GM12878 (cell line): Measurements from ENCODE around the gene PPHLN1. TPM values are rescaled to one million over a fixed set of nuclear protein-coding genes. Genes with fewer than 3 reads are reported as not detected.
A peak's percentile ranks its signal among the peaks of the same experiment; 100 is the strongest.

Experiments used
- ATAC-seq: fragments of 200-7000 bp; cut with Tn5 transposase; 3 replicates; pipeline ENCODE4 v1.9.1; 2020; ENCODE audit warnings: mild to moderate bottlenecking, moderate library complexity
- BruUV-seq: library from RNA; stranded (reverse); fragments of 400-500 nt; replicated peaks from 2 replicates; lab custom pipeline; 2021; lab: Mats Ljungman, UMichigan
- CTCF ChIA-PET: fragments of 300-600 bp; sonication (Branson Sonifier 250); formaldehyde crosslinking; extraction: SDS; loops from one replicate; lab custom pipeline; 2021; ENCODE audit warnings: inconsistent platforms; lab: Yijun Ruan, JAX
- POLR2A ChIA-PET: fragments of 350-600 bp; formaldehyde crosslinking; extraction: SDS; loops from one replicate; lab custom pipeline; 2021; ENCODE audit warnings: inconsistent platforms; lab: Charles Lee
- RAD21 ChIA-PET: fragments of 300-600 bp; sonication (Branson Sonifier 250); formaldehyde crosslinking; loops from one replicate; lab custom pipeline; 2023; ENCODE audit warnings: antibody characterized with exemption; ENCODE audit not compliant: unreplicated experiment; lab: Charles Lee
- SMC1A ChIA-PET: fragments of 300-600 bp; sonication (Branson Sonifier 250); formaldehyde crosslinking; loops from one replicate; lab custom pipeline; 2023; ENCODE audit not compliant: unreplicated experiment, uncharacterized antibody; lab: Charles Lee
- DNase-seq: peaks from one replicate; pipeline ENCODE4 v3.0.0-alpha.2; 2011; ENCODE audit warnings: low read depth, low spot score
- FAIRE-seq: peaks from 3 replicates; lab custom pipeline; 2011; peaks lifted over from hg19 to GRCh38; lab: Jason Lieb, UNC
- H2AFZ ChIP-seq: 2 replicates; pipeline ENCODE4 v1.6.0; 2011; ENCODE audit warnings: low read depth, low read length, control low read depth; ENCODE audit not compliant: control insufficient read depth
- H3K27ac ChIP-seq: 2 replicates; pipeline ENCODE4 v1.5.1; 2011; ENCODE audit warnings: control low read depth; ENCODE audit not compliant: control insufficient read depth, insufficient read depth
- H3K27me3 ChIP-seq, 2 experiments: replicated peaks in 1 of 2; 2 replicates each; pipeline versions ENCODE4 v1.6.0 to v1.6.1; 2011; ENCODE audit warnings: low read length in 1 of 2; ENCODE audit not compliant: control insufficient read depth in 2 of 2, insufficient read depth in 2 of 2
- H3K36me3 ChIP-seq, 2 experiments: 2 replicates each; pipeline ENCODE4 v1.5.1; 2011; ENCODE audit warnings: low read length in 1 of 2; ENCODE audit not compliant: control insufficient read depth in 2 of 2, insufficient read depth in 2 of 2
- H3K4me1 ChIP-seq: 2 replicates; pipeline ENCODE4 v1.6.1; 2011; ENCODE audit warnings: mild to moderate bottlenecking, low read length, moderate library complexity, mixed read lengths; ENCODE audit not compliant: control insufficient read depth, insufficient read depth
- H3K4me2 ChIP-seq: 2 replicates; pipeline ENCODE4 v1.6.0; 2011; ENCODE audit warnings: control low read depth; ENCODE audit not compliant: control insufficient read depth, insufficient read depth
- H3K4me3 ChIP-seq: fragments of 200-600 bp; sonication (generic); 2 replicates; pipeline ENCODE4 v1.5.1; 2016
- H3K79me2 ChIP-seq: 2 replicates; pipeline ENCODE4 v1.6.0; 2011; ENCODE audit warnings: low read length; ENCODE audit not compliant: control insufficient read depth, insufficient read depth
- H3K9ac ChIP-seq: 2 replicates; pipeline ENCODE4 v1.8.0; 2011; ENCODE audit warnings: low read length, control low read depth, mixed read lengths; ENCODE audit not compliant: control insufficient read depth, insufficient read depth
- H3K9me3 ChIP-seq: replicated peaks from 3 replicates; pipeline ENCODE4 v1.5.1; 2011; ENCODE audit warnings: mild to moderate bottlenecking, low read length; ENCODE audit not compliant: control insufficient read depth, insufficient read depth
- H4K20me1 ChIP-seq: 2 replicates; pipeline ENCODE4 v1.6.0; 2011; ENCODE audit not compliant: control insufficient read depth, insufficient read depth
- ATF2 ChIP-seq: IDR thresholded peaks from 2 replicates; pipeline ENCODE4 v1.6.1; 2012; ENCODE audit warnings: low read length, inconsistent platforms
- BCL11A ChIP-seq: IDR thresholded peaks from 2 replicates; pipeline ENCODE4 v1.6.1; 2011; ENCODE audit warnings: low read depth, low read length
- CEBPZ ChIP-seq: fragments of 150-350 bp; IDR thresholded peaks from 2 replicates; pipeline ENCODE4 v1.6.1; 2016; ENCODE audit warnings: low read depth, low read length
- EZH2 ChIP-seq: IDR thresholded peaks from 2 replicates; pipeline ENCODE4 v1.6.1; 2012; ENCODE audit warnings: low read depth, mild to moderate bottlenecking, control low read depth, inconsistent platforms, low read length, borderline replicate concordance; ENCODE audit not compliant: control insufficient read depth
- FOXK2 ChIP-seq: fragments of 450-650 bp; IDR thresholded peaks from 2 replicates; pipeline ENCODE4 v1.6.1; 2017; ENCODE audit warnings: mild to moderate bottlenecking, moderate library complexity
- IRF4 ChIP-seq: IDR thresholded peaks from 2 replicates; pipeline ENCODE4 v1.6.1; 2011; ENCODE audit warnings: low read depth, low read length
- KLF5 ChIP-seq: fragments of 450-650 bp; IDR thresholded peaks from 2 replicates; pipeline ENCODE4 v1.6.1; 2014; ENCODE audit warnings: mild to moderate bottlenecking; ENCODE audit not compliant: partially characterized antibody
- LARP7 ChIP-seq: fragments of 450-650 bp; IDR thresholded peaks from 2 replicates; pipeline ENCODE4 v1.6.1; 2017; ENCODE audit warnings: mild to moderate bottlenecking
- MEF2B ChIP-seq: fragments of 450-650 bp; IDR thresholded peaks from 2 replicates; pipeline ENCODE4 v1.6.1; 2018; ENCODE audit warnings: mild to moderate bottlenecking, moderate library complexity; ENCODE audit not compliant: partially characterized antibody, poor library complexity, severe bottlenecking
- NR2C1 ChIP-seq: fragments of 450-650 bp; IDR thresholded peaks from 2 replicates; pipeline ENCODE4 v1.6.1; 2017; ENCODE audit warnings: antibody characterized with exemption, mild to moderate bottlenecking, moderate library complexity
- PBX3 ChIP-seq: IDR thresholded peaks from 2 replicates; pipeline ENCODE4 v1.6.1; 2011; ENCODE audit warnings: mild to moderate bottlenecking, low read depth, low read length, moderate library complexity; ENCODE audit not compliant: insufficient replicate concordance
- RAD51 ChIP-seq: fragments of 450-650 bp; IDR thresholded peaks from 2 replicates; pipeline ENCODE4 v1.6.1; 2016; ENCODE audit warnings: moderate library complexity, mild to moderate bottlenecking, inconsistent platforms
- RELB ChIP-seq: fragments of 450-650 bp; IDR thresholded peaks from 2 replicates; pipeline ENCODE4 v1.6.1; 2017; ENCODE audit warnings: low read depth, mild to moderate bottlenecking, moderate library complexity
- TCF12 ChIP-seq: IDR thresholded peaks from 2 replicates; pipeline ENCODE4 v1.6.1; 2011; ENCODE audit warnings: low read depth, mild to moderate bottlenecking, low read length
- ZBTB33 ChIP-seq: fragments of 450-650 bp; IDR thresholded peaks from 2 replicates; pipeline ENCODE4 v1.6.1; 2017; ENCODE audit warnings: mild to moderate bottlenecking
- ZNF217 ChIP-seq: fragments of 450-650 bp; IDR thresholded peaks from 2 replicates; pipeline ENCODE4 v1.6.1; 2017; ENCODE audit warnings: antibody characterized with exemption, mild to moderate bottlenecking
- WGBS: methylation state at CpG from one replicate; pipeline ENCODE4 v1.1.6; 2016; ENCODE audit warnings: low lambda C conversion rate; ENCODE audit not compliant: insufficient replicate concordance, insufficient coverage; ENCODE audit errors: missing lambda C conversion rate; 5-methylcytosine and 5-hydroxymethylcytosine counted together
- in situ Hi-C: fragments of 300-500 bp; cut with MboI; formaldehyde crosslinking; loops from 9 replicates; pipeline ENCODE4 v1.14.3; 2018; ENCODE audit warnings: mixed read lengths
- intact Hi-C: fragments of 100-400 bp; cut with micrococcal nuclease; formaldehyde crosslinking; loops from one replicate; pipeline ENCODE4 v1.14.2; 2022; ENCODE audit not compliant: unreplicated experiment
- polyA plus RNA-seq, 11 experiments: library from polyadenylated mRNA; depleted of rRNA in 4 of 11; unstranded in 6 of 11; stranded (reverse) in 5 of 11; fragments of >200 nt; fragmentation: Nextera tagmentation in 4 of 11; fragmentation: Illumina TruSeq in 1 of 11; extraction: Ambion mirVana in 4 of 11; extraction: Trizol in 1 of 11; gene quantifications; 1 replicate in 1 of 11; 2 replicates in 10 of 11; pipeline versions ENCODE4 v1.2.1 to v1.2.3, GENCODE V29; 2011 to 2016; ENCODE audit warnings: inconsistent platforms in 2 of 11, missing spikeins in 2 of 11, low read depth in 1 of 11
- total RNA-seq, 4 experiments: library from RNA; depleted of rRNA in 3 of 4; stranded (reverse); fragments of >200 nt in 3 of 4; fragmentation: Illumina TruSeq in 1 of 4; extraction: Trizol in 1 of 4; gene quantifications; 2 replicates each; pipeline versions ENCODE4 v1.2.1 to v1.2.3, GENCODE V29; 2013 to 2021

PPHLN1 gene
- total and polyA plus RNA-seq, 10 of the 15 experiments (the other 5 are each of a cell fraction or from before 2014, with no cell fraction given) = 73.6 to 117 (median 92.1) TPM

- Histone ChIP-seq H3K9ac (no peak overlapping the region), H3K36me3 (peaks cover 2 to 9% of the 10 kb centered on the region in 2 experiments; a peak in 3 of 4 replicates), H3K4me3 (no peak overlapping the region), H2AFZ (no peak overlapping the region), H3K27me3 (no peaks in the 10 kb centered on the region), H3K9me3 (no peaks in the 10 kb centered on the region), H3K4me2 (no peak overlapping the region), H3K27ac (no peak overlapping the region), H4K20me1 (no peaks in the 10 kb centered on the region), H3K4me1 (no peaks in the 10 kb centered on the region), H3K79me2 (no peaks in the 10 kb centered on the region)
- DNase-seq (no peak), FAIRE-seq (no peak), ATAC-seq (peak; percentile 81)
- ChIA-PET CTCF (interaction anchor here (0.8 to 1.5 kb wide), 2 partner anchors 99 to 119 kb away, joined by 3 to 5 read pairs; no protein-coding TSS in a partner anchor), RAD21 (interaction anchor here (0.7 to 1.0 kb wide), 2 partner anchors 832 to 885 kb away, joined by 3 read pairs; no protein-coding TSS in a partner anchor), POLR2A (interaction anchor here (0.7 kb wide), 1 partner anchor 1078 kb away, joined by 4 read pairs; no protein-coding TSS in a partner anchor), SMC1A (no interaction called here)
- intact Hi-C loops = no loop called here
- in situ Hi-C loops = no loop called here
- BruUV-seq = no TSS peak
- 47% methylated on average over 2 of the region's 2 CpGs for WGBS
- TF ChIP-seq ZNF217 (no peak), BCL11A (no peak), CEBPZ (no peak), ATF2 (no peak), NR2C1 (no peak), ZBTB33 (no peak), RAD51 (no peak), LARP7 (no peak), TCF12 (no peak), KLF5 (no peak), PBX3 (no peak), RELB (no peak), IRF4 (no peak), FOXK2 (no peak), MEF2B (no peak), EZH2 (no peak)
These were observed 124.3 kb downstream of the PPHLN1 start for GRCh38 chr12:42450248-42450647.
